GM19395 (cell line): ENCODE data around the gene TRIM44.
"Not testable (repeated sequence)": the region's sequence is repeated elsewhere in the genome, so short reads cannot be mapped to it uniquely, and the experiment has no call there.

Experiments used
- ATAC-seq: cut with Tn5 transposase; IDR thresholded peaks from one replicate; pipeline ENCODE4 v1.9.1; 2021; ENCODE audit warnings: mild to moderate bottlenecking, moderate library complexity; ENCODE audit not compliant: unreplicated experiment

The TRIM44 gene

GRCh38 chr11:35846874-35847273, 184.3 kb downstream of the TRIM44 start:
- ATAC-seq, result no peak

- no peak for ATAC-seq
Measured at GRCh38 chr11:35847473-35847872, 184.9 kb downstream of the TRIM44 start.

GRCh38 chr11:35848616-35849015, 186.0 kb downstream of the TRIM44 start:
- ATAC-seq, result no peak

GRCh38 chr11:35850191-35850590, 187.6 kb downstream of the TRIM44 start:
- no peak for ATAC-seq

GRCh38 chr11:35851342-35851741, 188.8 kb downstream of the TRIM44 start:
- no peak for ATAC-seq

GRCh38 chr11:35852056-35852455, 189.5 kb downstream of the TRIM44 start:
- no peak for ATAC-seq

GRCh38 chr11:35853971-35854370, 191.4 kb downstream of the TRIM44 start:
- ATAC-seq, result no peak

- ATAC-seq, result no peak
Measured at GRCh38 chr11:35855671-35856070, 193.1 kb downstream of the TRIM44 start.

GRCh38 chr11:35856259-35856658, 193.7 kb downstream of the TRIM44 start:
- ATAC-seq, result no peak

GRCh38 chr11:35856756-35857155, 194.2 kb downstream of the TRIM44 start:
- ATAC-seq, result no peak

GRCh38 chr11:35857922-35858321, 195.3 kb downstream of the TRIM44 start:
- ATAC-seq, result no peak

GRCh38 chr11:35859301-35859700, 196.7 kb downstream of the TRIM44 start:
- no peak for ATAC-seq

GRCh38 chr11:35860194-35860593, 197.6 kb downstream of the TRIM44 start:
- not testable (repeated sequence) for ATAC-seq

- ATAC-seq, result no peak
Measured at GRCh38 chr11:35861191-35861590, 198.6 kb downstream of the TRIM44 start.

GRCh38 chr11:35862666-35863065, 200.1 kb downstream of the TRIM44 start:
- ATAC-seq, result no peak

- no peak for ATAC-seq
Measured at GRCh38 chr11:35864131-35864530, 201.6 kb downstream of the TRIM44 start.

GRCh38 chr11:35866601-35867000, 204.0 kb downstream of the TRIM44 start:
- no peak for ATAC-seq
